ACC112 (cell line): ENCODE data around the gene UBE2J2.

ENCODE experiments used
- H2AFZ ChIP-seq: fragments of 200-600 bp; sonication (generic); one replicate; pipeline ENCODE4 v1.6.0; 2017; ENCODE audit warnings: antibody characterized with exemption, low read length; ENCODE audit not compliant: unreplicated experiment
- H3K27ac ChIP-seq: fragments of 200-600 bp; sonication (generic); 2 replicates; pipeline ENCODE4 v1.5.1; 2014; ENCODE audit warnings: low read depth, mild to moderate bottlenecking, antibody characterized with exemption, low read length, moderate library complexity
- H3K27me3 ChIP-seq: fragments of 200-600 bp; sonication (generic); 2 replicates; pipeline ENCODE4 v1.6.1; 2014; ENCODE audit warnings: mild to moderate bottlenecking, antibody characterized with exemption, low read length, moderate library complexity, mixed read lengths; ENCODE audit not compliant: insufficient read depth
- H3K36me3 ChIP-seq: fragments of 200-600 bp; sonication (generic); 2 replicates; pipeline ENCODE4 v1.6.1; 2016; ENCODE audit warnings: mild to moderate bottlenecking, antibody characterized with exemption, low read length, moderate library complexity, mixed read lengths; ENCODE audit not compliant: insufficient read depth
- H3K4me1 ChIP-seq: fragments of 200-600 bp; sonication (generic); one replicate; pipeline ENCODE4 v1.6.1; 2016; ENCODE audit warnings: low read length, mixed read lengths; ENCODE audit not compliant: insufficient read depth, unreplicated experiment, control insufficient read depth
- H3K4me3 ChIP-seq: fragments of 200-600 bp; sonication (generic); 2 replicates; pipeline ENCODE4 v1.5.1; 2014; ENCODE audit warnings: mild to moderate bottlenecking, low read depth, low read length
- H3K79me2 ChIP-seq: fragments of 200-600 bp; sonication (generic); one replicate; pipeline ENCODE4 v1.6.0; 2016; ENCODE audit warnings: low read length; ENCODE audit not compliant: control insufficient read depth, unreplicated experiment, insufficient read depth

UBE2J2 gene

GRCh38 chr1:1242461-1243265, 31.0 kb downstream of the UBE2J2 start:
- H2AFZ ChIP-seq = no peak overlapping the region
- no peaks in the 10 kb centered on the region for H3K36me3 ChIP-seq
- H3K79me2 ChIP-seq = no peaks in the 10 kb centered on the region
- H3K4me1 ChIP-seq = peaks cover 5% of the 10 kb centered on the region
- H3K27ac ChIP-seq = no peak overlapping the region
- H3K27me3 ChIP-seq = peaks cover 9% of the 10 kb centered on the region; the same call in 1 of the 2 replicates
- H3K4me3 ChIP-seq = no peak overlapping the region

GRCh38 chr1:1241588-1242219, 31.9 kb downstream of the UBE2J2 start:
- Histone ChIP-seq H3K4me1 (peaks cover 13% of the 10 kb centered on the region), H3K79me2 (no peaks in the 10 kb centered on the region), H3K36me3 (no peaks in the 10 kb centered on the region), H2AFZ (no peak overlapping the region), H3K27me3 (0 out of 2 replicates have a peak, but pooled peaks cover 3% of the 10 kb centered on the region), H3K4me3 (no peak overlapping the region), H3K27ac (no peak overlapping the region)

GRCh38 chr1:1240822-1241587, 32.6 kb downstream of the UBE2J2 start:
- Histone ChIP-seq H2AFZ (no peak overlapping the region), H3K27me3 (no peaks in the 10 kb centered on the region), H3K79me2 (no peaks in the 10 kb centered on the region), H3K36me3 (no peaks in the 10 kb centered on the region), H3K4me3 (no peak overlapping the region), H3K4me1 (peaks cover 13% of the 10 kb centered on the region), H3K27ac (no peak overlapping the region)

GRCh38 chr1:1240348-1240732, 33.3 kb downstream of the UBE2J2 start:
- no peak overlapping the region for H2AFZ ChIP-seq
- peaks cover 13% of the 10 kb centered on the region for H3K4me1 ChIP-seq
- no peak overlapping the region for H3K4me3 ChIP-seq
- no peaks in the 10 kb centered on the region for H3K36me3 ChIP-seq
- no peaks in the 10 kb centered on the region for H3K79me2 ChIP-seq
- H3K27me3 ChIP-seq = no peaks in the 10 kb centered on the region
- H3K27ac ChIP-seq = no peak overlapping the region

GRCh38 chr1:1239614-1240347, 33.9 kb downstream of the UBE2J2 start:
- Histone ChIP-seq H3K4me1 (peaks cover 13% of the 10 kb centered on the region), H3K79me2 (peaks cover 2% of the 10 kb centered on the region), H3K27me3 (no peaks in the 10 kb centered on the region), H3K36me3 (no peaks in the 10 kb centered on the region), H2AFZ (no peak overlapping the region), H3K4me3 (no peak overlapping the region), H3K27ac (no peak overlapping the region)

GRCh38 chr1:1239227-1239613, 34.4 kb downstream of the UBE2J2 start:
- Histone ChIP-seq H3K79me2 (peaks cover 7% of the 10 kb centered on the region), H2AFZ (no peak overlapping the region), H3K27me3 (no peaks in the 10 kb centered on the region), H3K27ac (no peak overlapping the region), H3K4me1 (peaks cover 13% of the 10 kb centered on the region), H3K4me3 (no peak overlapping the region), H3K36me3 (no peaks in the 10 kb centered on the region)

GRCh38 chr1:1238702-1239178, 34.9 kb downstream of the UBE2J2 start:
- H3K4me1 ChIP-seq = peaks cover 13% of the 10 kb centered on the region
- H3K27me3 ChIP-seq = no peaks in the 10 kb centered on the region
- H3K36me3 ChIP-seq = peaks cover under 1% of the 10 kb centered on the region; the same call in 1 of the 2 replicates
- H2AFZ ChIP-seq = no peak overlapping the region
- H3K27ac ChIP-seq = no peak overlapping the region
- peaks cover 12% of the 10 kb centered on the region for H3K79me2 ChIP-seq
- no peak overlapping the region for H3K4me3 ChIP-seq

- Histone ChIP-seq H3K27me3 (no peaks in the 10 kb centered on the region), H3K36me3 (peaks cover 7% of the 10 kb centered on the region; the same call in 1 of the 2 replicates), H3K27ac (no peak overlapping the region), H3K4me3 (no peak overlapping the region), H3K4me1 (peaks cover 13% of the 10 kb centered on the region), H3K79me2 (peaks cover 19% of the 10 kb centered on the region), H2AFZ (no peak overlapping the region)
Observed at GRCh38 chr1:1237874-1238701, 35.6 kb downstream of the UBE2J2 start.

- Histone ChIP-seq H3K4me3 (no peak overlapping the region), H2AFZ (no peak overlapping the region), H3K79me2 (peaks cover 26% of the 10 kb centered on the region), H3K4me1 (peaks cover 13% of the 10 kb centered on the region), H3K27ac (no peak overlapping the region), H3K27me3 (no peaks in the 10 kb centered on the region), H3K36me3 (peaks cover 11% of the 10 kb centered on the region; the same call in 1 of the 2 replicates)
Observed at GRCh38 chr1:1236945-1237873, 36.4 kb downstream of the UBE2J2 start.
